HL-60 (cell line): ENCODE results near the gene ITGB3BP.

Experiments used
- DNase-seq, 2 experiments: peaks; one replicate each; pipeline ENCODE4 v3.0.0-alpha.2; 2010 to 2020; ENCODE audit warnings: low read depth in 1 of 2, low spot score in 1 of 2
- H3K27ac ChIP-seq: fragments of 250-450 bp; sonication (Bioruptor Pico); replicated peaks from 2 replicates; pipeline ENCODE4 v1.5.1; 2020; ENCODE audit warnings: mild to moderate bottlenecking, moderate library complexity
- H3K27me3 ChIP-seq: fragments of 250-450 bp; sonication (Bioruptor Pico); 2 replicates; pipeline ENCODE4 v1.5.1; 2021; ENCODE audit warnings: mild to moderate bottlenecking, moderate library complexity; ENCODE audit not compliant: insufficient read depth, poor library complexity, severe bottlenecking
- H3K4me3 ChIP-seq: replicated peaks from 2 replicates; pipeline ENCODE4 v1.5.1; 2011; ENCODE audit warnings: mild to moderate bottlenecking, control low read depth, low read length; ENCODE audit not compliant: insufficient read depth
- GABPA ChIP-seq: IDR thresholded peaks from 2 replicates; pipeline ENCODE4 v1.6.1; 2012; ENCODE audit warnings: low read depth
- POLR2AphosphoS5 ChIP-seq: IDR thresholded peaks from 2 replicates; pipeline ENCODE4 v1.6.1; 2012; ENCODE audit warnings: low read depth
- SPI1 ChIP-seq: IDR thresholded peaks from 2 replicates; pipeline ENCODE4 v1.6.1; 2012; ENCODE audit warnings: low read depth, mild to moderate bottlenecking, borderline replicate concordance
- TF ChIP-seq, protein P1 (sequence below): IDR thresholded peaks from 2 replicates; pipeline ENCODE4 v1.6.1; 2012; ENCODE audit warnings: low read depth; ENCODE audit not compliant: insufficient replicate concordance
- TF ChIP-seq, protein P2 (sequence below): IDR thresholded peaks from one replicate; pipeline ENCODE4 v1.5.1; 2011; ENCODE audit warnings: low read length, control low read depth, inconsistent platforms; ENCODE audit not compliant: insufficient read depth

ITGB3BP gene

DNA sequence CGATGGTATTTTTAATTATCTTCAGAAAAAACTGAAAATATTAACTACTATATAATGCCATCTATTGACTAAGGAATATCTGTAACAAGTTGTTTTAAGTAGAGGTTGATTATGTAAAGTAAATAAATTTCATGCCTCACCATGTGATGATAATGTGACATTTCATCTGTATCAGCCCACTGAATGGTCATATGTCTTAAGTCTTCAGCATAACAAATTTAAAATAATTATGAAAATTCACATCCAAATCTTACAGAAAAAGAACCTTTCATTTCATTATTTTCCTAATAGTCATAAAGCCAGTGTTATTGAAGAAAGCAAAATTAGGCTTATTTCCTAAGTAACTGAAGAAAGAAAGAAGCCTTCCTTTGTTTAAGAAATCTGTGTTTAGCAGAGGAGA is 72.6 kb downstream of the ITGB3BP start:
- no peak overlapping the region for H3K27ac ChIP-seq

DNA sequence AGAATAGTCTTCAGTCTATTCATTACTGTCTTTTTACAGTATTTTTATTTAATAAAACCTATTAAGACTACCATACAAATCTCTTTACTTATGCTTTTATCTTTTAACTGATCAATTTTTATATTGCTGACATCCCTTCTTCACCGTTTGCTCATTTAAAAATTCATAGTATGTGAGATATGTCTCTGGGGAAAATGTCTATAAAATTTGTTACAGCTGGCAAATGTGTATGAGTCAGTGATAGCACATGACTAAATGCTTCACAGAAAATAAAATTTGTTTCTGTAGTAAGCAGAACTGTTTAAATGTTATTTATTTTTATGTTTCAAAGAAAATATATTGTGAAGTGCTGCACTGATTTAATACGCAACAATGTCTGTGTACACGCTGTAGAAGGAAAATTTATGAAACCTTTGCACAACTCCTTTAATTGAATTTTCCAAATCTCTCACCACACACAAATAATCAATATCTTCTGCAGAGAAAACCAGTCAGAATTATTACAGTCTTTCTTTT is 74.2 kb downstream of the ITGB3BP start:
- no peak overlapping the region for H3K4me3 ChIP-seq
- no peak overlapping the region for H3K27ac ChIP-seq
- no peak for DNase-seq
- no peaks in the 10 kb centered on the region for H3K27me3 ChIP-seq
- TF ChIP-seq, protein P1, sequence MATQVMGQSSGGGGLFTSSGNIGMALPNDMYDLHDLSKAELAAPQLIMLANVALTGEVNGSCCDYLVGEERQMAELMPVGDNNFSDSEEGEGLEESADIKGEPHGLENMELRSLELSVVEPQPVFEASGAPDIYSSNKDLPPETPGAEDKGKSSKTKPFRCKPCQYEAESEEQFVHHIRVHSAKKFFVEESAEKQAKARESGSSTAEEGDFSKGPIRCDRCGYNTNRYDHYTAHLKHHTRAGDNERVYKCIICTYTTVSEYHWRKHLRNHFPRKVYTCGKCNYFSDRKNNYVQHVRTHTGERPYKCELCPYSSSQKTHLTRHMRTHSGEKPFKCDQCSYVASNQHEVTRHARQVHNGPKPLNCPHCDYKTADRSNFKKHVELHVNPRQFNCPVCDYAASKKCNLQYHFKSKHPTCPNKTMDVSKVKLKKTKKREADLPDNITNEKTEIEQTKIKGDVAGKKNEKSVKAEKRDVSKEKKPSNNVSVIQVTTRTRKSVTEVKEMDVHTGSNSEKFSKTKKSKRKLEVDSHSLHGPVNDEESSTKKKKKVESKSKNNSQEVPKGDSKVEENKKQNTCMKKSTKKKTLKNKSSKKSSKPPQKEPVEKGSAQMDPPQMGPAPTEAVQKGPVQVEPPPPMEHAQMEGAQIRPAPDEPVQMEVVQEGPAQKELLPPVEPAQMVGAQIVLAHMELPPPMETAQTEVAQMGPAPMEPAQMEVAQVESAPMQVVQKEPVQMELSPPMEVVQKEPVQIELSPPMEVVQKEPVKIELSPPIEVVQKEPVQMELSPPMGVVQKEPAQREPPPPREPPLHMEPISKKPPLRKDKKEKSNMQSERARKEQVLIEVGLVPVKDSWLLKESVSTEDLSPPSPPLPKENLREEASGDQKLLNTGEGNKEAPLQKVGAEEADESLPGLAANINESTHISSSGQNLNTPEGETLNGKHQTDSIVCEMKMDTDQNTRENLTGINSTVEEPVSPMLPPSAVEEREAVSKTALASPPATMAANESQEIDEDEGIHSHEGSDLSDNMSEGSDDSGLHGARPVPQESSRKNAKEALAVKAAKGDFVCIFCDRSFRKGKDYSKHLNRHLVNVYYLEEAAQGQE, result no peak
- TF ChIP-seq POLR2AphosphoS5 (no peak), SPI1 (no peak), GABPA (no peak)
- TF ChIP-seq, protein P2, sequence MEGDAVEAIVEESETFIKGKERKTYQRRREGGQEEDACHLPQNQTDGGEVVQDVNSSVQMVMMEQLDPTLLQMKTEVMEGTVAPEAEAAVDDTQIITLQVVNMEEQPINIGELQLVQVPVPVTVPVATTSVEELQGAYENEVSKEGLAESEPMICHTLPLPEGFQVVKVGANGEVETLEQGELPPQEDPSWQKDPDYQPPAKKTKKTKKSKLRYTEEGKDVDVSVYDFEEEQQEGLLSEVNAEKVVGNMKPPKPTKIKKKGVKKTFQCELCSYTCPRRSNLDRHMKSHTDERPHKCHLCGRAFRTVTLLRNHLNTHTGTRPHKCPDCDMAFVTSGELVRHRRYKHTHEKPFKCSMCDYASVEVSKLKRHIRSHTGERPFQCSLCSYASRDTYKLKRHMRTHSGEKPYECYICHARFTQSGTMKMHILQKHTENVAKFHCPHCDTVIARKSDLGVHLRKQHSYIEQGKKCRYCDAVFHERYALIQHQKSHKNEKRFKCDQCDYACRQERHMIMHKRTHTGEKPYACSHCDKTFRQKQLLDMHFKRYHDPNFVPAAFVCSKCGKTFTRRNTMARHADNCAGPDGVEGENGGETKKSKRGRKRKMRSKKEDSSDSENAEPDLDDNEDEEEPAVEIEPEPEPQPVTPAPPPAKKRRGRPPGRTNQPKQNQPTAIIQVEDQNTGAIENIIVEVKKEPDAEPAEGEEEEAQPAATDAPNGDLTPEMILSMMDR, result no peak

More for the DNA sequence above, 72.6 kb downstream of the ITGB3BP start:
- DNase-seq, result no peak
- no peak overlapping the region for H3K4me3 ChIP-seq
- H3K27me3 ChIP-seq, result no peaks in the 10 kb centered on the region
- TF ChIP-seq, protein P2, result no peak
- TF ChIP-seq POLR2AphosphoS5 (no peak), GABPA (no peak), SPI1 (no peak)
- TF ChIP-seq, protein P1, result no peak

DNA sequence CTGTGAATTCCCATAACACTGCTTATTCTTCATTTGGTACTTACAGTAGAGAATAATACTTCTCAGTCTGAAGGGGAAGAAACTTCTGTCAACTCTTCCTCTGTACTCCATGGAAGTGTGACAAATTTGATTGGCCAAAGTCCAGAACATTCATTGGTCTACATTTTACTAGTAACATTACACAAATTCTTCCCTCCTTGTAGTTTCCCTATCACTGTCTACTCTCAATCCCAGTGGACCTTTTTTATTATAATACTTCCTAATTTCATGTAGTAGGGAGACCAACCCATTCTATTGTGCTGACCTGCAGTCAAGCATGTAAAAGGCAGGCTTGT is 80.9 kb downstream of the ITGB3BP start:
- TF ChIP-seq SPI1 (no peak), GABPA (no peak), POLR2AphosphoS5 (no peak)
- TF ChIP-seq, protein P1, result no peak
- TF ChIP-seq, protein P2, result no peak

More for the DNA sequence above, 80.9 kb downstream of the ITGB3BP start:
- Histone ChIP-seq H3K4me3 (no peak overlapping the region), H3K27me3 (no peaks in the 10 kb centered on the region), H3K27ac (no peak overlapping the region)
- DNase-seq, result no peak
